Limb (tissue), 2 donors: Measurements from ENCODE around the gene NUDT21.
"Not testable (repeated sequence)": the region's sequence is repeated elsewhere in the genome, so short reads cannot be mapped to it uniquely, and the experiment has no call there.

Experiments used
- DNase-seq, 2 donors: peaks; one replicate each; pipeline ENCODE4 v3.0.0-alpha.2; 2016; ENCODE audit errors: extremely low spot score in 2 of 2

NUDT21 gene

DNA sequence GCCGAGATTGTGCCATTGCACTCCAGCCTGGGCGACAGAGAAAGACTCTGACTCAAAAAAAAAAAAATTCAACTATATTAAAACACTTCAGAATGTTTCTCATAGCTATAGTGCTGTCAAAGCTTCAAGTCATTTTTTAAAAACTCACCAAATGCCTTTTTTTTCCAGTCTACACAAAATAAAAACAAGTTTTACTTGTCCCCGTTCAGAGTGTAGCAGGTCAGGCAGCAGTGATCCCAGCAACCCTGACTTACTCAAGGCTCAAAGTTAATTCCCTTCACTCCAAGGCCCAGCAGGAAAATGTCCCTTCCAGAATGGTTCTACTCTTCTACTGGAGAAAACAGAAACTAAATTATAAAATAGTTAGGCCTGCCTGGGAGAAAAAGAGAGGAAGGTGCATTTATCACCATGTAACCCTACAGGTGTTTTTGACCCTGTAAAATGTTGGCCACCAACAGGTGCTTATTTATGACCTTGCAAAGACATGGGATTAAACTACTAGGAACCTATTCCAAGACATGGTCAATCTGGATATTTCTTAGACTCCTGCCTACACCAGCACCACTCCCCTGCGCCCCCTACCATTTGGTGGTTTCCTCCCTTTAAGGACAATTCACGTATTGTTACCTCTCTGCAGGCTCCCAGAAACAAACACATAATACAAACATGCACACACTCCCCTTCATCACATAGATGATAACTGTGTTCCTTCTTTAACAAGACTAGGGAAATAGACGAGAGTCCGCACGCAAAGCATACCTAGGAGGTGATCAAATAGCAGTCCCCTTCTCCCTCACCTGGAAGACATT is 31.2 kb downstream of the NUDT21 start:
- DNase-seq, result no peak

DNA sequence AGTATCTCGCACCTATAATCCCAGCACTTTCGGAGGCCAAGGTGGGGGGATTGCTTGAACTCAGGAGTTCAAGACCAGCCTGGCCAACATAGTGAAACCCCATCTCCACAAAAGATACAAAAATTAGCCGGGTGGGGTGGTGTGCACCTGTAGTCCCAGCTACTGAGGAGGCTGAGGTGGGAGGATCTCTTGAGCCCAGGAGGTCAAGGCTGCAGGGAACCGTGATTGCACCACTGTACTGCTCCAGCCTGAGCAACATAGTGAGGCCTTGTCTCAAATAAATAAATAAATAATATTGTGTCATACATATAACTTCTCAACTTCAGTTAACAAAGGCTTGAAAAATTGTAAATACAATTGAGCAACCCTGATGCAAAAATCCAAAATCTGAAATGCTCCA is 34.0 kb downstream of the NUDT21 start:
- no peak for DNase-seq

DNA sequence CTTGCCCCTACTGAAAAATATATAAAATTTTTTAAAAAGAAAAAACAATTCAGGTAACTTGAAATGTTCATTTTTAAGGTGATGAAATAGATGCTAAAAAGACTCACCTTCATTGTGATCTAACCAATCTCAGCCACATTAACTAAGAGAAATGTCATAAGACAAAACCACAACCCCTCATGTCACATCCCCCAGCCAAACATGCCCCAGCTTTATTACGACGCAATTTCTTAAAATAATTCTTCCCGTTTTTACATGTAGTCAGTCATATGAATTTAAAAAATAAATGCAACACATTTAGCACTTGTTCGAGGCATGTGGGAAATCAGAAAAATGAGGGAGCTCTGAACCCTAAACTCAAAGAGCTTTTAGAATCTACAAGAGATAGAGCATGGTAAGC is 35.3 kb downstream of the NUDT21 start:
- no peak for DNase-seq

DNA sequence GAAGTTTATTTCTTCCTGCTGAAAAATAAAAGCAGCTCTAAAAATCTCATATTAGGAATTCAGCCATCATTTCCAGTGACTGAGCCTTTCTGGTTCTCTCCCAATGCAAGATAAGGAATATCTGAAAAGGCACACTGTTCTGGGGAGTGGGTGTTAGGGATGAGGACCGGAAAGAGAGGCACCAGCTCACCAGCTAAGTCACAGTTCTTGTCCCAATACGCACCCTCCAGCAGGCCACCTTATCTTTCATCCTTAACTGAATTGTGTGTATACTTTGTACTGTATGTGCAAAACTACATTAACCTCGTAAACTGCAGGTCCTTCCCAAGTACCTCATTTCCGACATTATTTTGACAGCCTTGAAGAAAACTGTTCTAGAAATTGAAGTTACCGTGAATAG is 36.8 kb downstream of the NUDT21 start:
- no peak for DNase-seq

DNA sequence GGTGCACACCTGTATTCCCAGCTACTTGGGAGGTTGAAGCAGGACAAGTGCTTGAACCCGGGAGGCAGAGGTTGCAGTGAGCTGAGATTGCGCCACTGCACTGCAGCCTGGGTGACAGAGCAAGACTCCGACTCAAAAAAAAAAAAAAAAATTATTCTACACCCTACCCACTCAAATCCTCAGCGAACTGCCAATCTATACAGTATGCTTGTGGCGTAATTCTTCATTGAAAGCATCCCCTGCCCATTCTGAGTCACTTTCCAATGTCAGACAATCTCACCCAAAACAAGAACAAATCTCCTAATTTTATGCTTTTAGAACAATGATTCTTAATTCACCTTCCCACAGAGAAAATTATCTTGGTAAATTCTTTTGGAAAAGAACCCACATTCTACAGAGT is 37.8 kb downstream of the NUDT21 start:
- DNase-seq, result no peak

DNA sequence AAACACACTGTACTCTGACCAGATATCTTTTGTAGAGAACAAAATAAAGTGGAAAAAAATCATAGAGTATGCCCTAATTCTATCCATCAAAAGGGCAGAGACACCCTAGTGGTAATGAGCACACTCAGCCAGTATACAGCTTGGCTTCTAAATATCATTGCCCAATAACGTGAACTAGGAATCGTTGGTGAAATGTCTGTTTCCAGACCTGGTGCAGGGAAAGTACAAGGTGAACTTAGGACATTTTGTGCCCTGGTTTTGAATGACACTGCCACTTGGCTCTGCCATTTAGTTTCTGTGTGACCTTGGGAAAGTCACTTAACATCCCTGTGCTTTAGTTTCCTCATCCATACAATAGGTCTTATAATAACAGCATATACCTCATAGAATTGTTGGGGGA is 39.5 kb downstream of the NUDT21 start:
- no peak for DNase-seq

DNA sequence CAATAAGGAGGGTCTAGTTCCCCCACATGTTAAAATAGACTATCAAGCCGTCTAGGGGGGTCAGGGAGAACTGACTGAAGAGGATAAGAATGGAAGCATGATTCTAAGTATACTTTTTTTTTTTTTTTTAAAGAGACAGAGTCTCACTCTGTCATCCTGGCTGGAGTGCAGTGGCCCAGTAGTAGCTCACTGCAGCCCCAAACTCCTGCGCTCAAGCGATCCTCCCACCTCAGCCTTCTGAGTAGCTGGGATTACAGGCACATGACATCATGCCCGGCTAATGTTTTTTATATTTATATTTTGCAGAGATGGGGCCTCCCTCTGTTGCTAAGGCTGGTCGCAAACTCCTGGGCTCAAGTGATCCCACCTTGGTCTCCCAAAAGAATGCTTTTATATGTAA is 40.0 kb downstream of the NUDT21 start:
- no peak for DNase-seq

DNA sequence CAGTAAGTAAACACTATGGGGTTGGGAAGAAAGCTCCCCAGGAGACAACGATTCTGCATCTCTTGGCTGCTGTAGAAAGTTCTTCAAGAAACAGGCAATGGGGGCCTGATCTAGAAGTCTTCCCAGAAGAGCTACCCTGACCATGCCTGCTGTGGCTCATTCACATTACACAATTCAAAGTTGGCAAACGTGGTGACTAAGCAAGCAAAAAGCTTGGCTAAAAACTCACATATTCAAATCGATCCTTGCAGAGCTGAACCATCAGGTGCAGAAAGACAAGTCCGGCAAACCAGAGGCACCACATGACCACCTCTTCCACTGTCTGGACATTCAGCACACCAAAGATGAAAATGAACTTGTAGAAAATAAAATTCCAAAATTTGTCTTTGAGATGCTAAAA is 41.9 kb downstream of the NUDT21 start:
- DNase-seq, result no peak

DNA sequence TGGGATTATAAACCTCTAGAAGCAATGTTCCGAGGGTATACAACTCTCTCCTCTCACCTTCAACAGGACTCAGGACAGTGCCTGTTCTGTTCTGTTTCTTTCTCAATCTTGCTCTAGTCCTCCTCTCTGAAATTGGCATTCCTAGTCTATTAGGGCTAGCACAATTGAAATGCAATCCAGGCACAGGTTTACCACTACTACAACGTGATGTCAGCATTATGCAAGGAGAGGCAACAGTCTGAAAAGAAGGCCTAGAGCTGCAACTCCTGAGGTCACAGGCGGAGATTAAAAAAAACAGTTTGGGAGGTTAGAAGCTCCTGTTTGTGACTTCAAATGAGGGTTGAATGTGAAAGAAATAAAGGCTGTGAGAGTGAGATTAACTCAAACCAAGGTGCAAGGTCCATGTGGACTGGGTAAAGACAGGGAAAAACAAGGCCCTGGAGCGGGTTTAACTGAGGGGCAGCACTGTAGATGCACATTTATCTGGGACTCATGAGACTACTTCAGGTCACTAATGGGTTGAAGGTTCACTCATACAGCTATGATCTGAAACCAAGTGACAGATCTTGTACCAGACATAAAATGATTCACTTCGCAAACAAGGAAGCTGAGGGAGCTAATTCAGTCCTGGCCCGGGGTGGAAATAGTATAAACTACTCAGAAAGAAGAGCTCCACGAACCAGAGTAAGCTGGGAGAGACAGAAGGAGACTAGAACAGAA is 42.6 kb downstream of the NUDT21 start:
- no peak for DNase-seq

DNA sequence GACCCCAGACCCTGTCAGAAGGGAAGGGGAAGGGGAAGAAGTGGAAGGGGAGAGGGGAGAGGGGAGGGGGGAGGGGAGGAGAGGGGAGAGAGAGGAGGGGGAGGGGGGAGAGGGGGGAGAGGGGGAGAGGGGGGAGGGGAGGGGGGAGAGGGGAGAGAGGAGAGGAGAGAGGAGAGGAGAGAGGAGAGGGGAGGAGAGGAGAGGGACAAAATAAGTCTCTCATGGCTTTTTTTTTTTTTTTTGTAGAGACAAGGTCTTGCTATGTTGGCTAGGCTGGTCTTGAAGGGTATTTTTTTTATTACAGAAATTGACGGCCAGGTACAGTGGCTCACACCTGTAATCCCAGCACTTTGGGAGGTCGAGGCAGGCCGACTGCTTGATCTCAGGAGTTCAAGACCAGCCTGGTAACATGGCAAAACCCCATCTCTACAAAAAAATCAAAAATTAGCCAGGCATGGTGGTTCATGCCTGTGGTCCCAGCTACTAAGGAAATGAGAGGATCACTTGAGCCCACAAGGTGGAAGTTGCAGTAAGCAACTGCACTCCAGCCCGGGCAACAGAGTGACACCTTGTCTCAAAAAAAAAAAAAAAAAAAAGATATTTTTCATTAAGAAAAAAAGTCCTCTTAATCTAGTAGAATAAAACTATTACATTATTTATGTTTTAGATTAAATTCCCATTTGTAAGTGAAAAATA is 45.0 kb downstream of the NUDT21 start:
- DNase-seq, result no peak

DNA sequence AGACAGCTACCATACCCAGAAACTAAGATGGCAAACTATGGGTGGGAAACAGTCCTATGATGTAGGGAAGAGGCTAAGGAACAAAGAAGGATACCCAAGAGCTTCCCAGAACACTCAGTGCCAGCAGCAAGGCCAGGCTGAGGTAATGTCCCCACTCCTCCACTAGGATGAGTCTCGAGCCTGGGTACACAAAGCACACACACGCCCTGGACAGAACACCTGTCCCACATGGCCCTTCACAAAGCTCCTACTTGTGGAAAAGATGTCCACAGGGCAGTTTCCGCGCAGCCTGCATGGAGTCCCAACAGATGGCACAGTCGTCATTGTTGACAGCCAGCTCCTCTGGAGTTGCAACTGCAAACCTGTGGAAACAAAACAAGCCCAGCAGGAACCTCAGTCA is 49.6 kb downstream of the NUDT21 start:
- DNase-seq, result no peak

DNA sequence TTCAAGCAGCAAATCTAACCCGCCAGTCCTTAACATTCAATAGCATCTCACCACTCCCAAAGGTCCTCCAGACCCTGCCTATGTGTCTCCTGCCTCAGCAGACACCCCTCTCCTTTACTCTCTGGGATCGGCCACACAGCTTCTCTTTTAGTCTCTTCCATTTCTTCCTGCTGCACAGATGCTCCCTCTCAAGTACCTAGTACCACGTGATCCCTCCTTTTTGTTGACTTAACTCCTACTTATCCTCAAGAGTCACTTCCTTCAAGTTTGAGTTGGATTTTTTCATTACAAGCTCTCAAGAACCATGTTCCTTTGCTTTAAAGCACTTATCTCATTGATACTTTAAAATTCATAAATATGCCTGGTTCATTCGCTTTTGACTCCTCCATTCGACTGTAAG is 50.7 kb downstream of the NUDT21 start:
- no peak for DNase-seq

DNA sequence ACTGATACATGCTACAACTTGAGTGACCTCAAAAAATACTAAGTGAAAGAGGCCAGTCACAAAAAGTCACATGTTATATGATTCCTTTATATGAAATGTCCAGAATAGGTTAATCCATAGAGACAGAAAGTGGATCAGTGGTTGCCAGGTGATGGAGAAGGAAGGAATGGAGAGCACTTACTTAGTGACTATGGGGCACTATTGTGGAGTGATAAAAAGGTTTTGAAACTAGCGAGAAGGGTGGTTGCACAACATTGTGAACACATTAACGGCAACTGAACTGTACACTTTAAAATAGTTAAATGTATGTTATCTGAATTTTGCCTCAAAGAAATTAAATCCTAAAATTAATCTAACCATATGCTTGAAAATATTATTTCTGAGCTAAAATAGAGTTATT is 51.6 kb downstream of the NUDT21 start:
- DNase-seq, result no peak

DNA sequence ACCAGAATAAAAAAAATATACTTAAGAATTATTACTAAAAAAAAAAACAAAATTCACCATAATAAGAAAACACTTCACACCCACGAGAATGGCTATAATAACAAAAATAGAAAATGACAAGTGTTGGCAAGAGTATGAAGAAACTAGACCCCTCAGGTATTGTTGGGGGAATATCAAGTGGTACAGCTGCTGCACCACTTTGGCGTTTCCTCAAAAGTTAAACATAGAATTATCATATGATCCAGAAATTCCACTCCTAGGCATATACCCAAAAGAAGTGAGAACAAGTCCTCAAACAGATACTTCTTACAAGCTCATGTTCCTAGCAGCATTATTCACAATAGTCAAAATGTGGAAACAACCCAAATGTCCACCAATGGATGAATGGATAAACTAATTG is 52.1 kb downstream of the NUDT21 start:
- no peak for DNase-seq

DNA sequence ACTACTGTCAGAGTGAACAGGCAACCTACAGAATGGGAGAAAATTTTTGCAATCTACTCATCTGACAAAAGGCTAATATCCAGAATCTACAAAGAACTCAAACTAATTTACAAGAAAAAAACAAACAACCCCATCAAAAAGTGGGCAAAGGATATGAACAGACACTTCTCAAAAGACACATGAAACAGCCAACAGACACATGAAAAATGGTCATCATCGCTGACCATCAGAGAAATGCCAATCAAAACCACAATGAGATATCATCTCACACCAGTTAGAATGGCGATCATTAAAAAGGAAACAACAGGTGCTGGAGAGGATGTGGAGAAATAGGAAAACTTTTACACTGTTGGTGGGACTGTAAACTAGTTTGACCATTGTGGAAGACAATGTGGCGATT is 54.4 kb downstream of the NUDT21 start:
- DNase-seq, result not testable (repeated sequence)

DNA sequence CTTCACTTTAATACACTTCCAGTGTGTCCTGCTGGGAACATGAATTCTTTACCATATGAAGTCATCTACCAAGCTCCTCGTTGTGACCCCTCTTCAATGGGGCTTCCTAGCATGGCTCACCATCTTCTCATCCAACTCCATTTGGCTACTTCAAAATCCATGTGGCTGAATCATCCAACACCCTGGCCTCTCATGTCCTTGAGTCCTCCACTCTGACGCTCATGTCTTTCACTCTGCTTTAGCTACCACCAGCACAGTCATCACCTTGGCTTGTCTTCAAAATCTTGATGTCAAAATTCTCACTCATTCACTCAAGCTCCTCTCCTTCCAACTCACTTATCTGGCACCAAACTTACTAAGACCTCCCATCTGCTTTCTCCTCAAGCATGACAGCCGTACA is 61.6 kb downstream of the NUDT21 start:
- DNase-seq, result no peak

DNA sequence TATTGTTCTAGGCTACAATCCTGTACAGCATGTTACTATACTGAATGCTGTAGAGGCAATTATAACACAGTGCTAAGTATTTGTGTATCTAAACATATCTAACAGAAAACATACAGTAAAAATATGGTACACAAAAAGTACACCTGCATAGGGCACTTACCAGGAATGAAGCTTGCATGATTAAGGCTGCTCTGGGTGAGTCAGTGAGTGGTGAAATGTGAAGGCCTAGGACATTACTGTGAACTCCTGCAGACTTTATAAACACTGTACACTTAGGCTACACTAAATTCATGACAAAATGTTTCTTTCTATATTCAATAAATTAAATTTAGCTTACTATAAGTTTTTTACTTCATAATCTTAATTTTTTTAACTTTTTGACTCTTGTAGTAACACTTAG is 62.9 kb downstream of the NUDT21 start:
- DNase-seq, result no peak

DNA sequence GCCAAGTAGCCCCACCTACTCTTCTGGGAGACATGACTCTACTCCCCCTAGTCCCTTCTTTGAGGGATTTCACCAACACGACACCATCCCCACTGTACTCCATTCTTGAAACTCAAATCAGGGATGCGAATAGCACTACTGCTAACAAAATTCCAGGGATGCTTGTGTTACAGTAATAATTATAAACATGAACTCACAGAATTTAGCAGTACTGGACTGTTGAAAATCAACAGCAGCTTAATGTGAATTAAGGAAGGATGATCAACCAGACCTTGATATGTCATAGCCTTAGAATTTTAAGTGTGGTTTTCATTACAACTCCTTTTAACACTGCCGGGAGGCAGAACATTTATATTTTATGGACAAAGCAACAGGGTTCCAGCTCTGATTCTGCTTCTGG is 63.7 kb downstream of the NUDT21 start:
- DNase-seq, result no peak

DNA sequence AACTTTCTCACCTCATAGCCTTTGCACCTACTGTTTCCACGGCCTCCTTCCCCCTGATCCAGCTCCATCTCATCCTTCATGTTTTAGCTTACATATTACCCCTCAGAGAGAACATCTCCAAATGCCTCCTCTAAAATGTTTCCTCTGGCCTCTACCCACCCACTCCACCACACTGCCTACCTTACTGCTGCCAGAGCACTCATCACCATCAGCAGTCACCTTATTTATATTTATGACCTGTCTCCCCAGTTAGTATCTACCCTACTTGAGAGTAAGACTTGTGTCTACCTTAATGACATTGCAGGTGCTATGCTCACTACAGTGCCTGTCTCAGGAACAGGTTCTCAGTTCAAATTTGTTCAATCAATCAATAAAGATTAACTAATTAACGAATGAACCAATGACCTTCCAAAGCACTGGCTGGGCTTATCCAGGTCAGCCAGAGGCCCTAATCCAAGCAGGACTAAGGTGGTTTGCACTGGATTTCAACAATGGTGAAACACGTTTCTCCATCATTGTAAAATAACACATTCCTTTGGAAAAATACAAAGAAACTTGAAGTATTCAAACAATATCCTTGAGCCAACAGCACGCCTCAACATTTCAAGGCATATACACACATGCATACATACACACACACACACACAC is 66.9 kb downstream of the NUDT21 start:
- no peak for DNase-seq

DNA sequence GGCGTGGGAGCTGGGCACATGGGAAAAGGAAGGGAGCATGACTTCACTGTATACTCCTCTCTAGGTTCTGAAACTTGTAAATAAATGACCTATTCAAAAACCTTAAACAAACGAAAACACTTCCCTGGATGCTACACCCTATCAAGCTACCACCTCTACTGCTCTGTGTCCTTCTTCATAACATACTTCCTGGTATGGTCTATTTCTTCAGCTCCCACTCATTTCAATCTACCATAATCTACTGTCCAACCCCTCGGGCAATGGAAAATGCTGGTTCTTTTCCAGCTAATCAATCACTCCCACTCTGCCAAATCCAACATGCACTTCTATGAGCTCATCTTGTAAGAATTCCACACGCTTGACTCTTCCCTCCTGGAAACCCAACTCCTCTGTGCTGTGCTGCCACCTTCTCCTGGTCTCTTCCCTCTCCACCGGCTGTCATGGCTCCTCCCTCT is 68.2 kb downstream of the NUDT21 start:
- no peak for DNase-seq

DNA sequence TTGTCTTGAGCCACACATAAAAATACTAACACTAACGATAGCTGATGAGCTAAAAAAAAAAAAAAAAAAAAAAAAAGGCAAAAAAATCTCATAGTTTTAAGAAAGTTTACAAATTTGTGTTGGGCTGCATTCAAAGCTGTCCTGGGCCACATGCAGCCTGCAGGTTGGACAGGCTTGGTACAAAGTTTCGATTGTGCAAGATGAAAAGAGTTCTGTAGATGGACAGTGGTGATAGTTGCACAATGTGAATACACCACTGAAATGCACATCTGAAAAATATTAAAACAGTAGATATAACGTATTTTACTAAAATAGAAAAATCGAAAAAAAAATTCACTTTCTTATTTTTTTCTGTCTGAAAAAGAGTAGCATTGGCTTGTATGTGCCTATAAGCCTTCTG is 68.7 kb downstream of the NUDT21 start:
- DNase-seq, result no peak
